HEK293T (cell line): ENCODE measurements around the gene MT1M.

ENCODE experiments used
- BHLHE40 ChIP-seq: fragments of 450-650 bp; IDR thresholded peaks from 2 replicates; pipeline ENCODE4 v1.6.1; 2016; ENCODE audit warnings: mild to moderate bottlenecking, moderate library complexity, borderline replicate concordance
- FOXK2 ChIP-seq: fragments of 450-650 bp; IDR thresholded peaks from 2 replicates; pipeline ENCODE4 v1.6.1; 2016; ENCODE audit warnings: mild to moderate bottlenecking
- SP1 ChIP-seq: fragments of 450-650 bp; IDR thresholded peaks from 2 replicates; pipeline ENCODE4 v1.6.1; 2017
- SUZ12 ChIP-seq: fragments of 450-650 bp; IDR thresholded peaks from 2 replicates; pipeline ENCODE4 v1.6.1; 2016; ENCODE audit warnings: mild to moderate bottlenecking
- TARDBP ChIP-seq: fragments of 450-650 bp; IDR thresholded peaks from 2 replicates; pipeline ENCODE4 v1.6.1; 2016

DNA sequence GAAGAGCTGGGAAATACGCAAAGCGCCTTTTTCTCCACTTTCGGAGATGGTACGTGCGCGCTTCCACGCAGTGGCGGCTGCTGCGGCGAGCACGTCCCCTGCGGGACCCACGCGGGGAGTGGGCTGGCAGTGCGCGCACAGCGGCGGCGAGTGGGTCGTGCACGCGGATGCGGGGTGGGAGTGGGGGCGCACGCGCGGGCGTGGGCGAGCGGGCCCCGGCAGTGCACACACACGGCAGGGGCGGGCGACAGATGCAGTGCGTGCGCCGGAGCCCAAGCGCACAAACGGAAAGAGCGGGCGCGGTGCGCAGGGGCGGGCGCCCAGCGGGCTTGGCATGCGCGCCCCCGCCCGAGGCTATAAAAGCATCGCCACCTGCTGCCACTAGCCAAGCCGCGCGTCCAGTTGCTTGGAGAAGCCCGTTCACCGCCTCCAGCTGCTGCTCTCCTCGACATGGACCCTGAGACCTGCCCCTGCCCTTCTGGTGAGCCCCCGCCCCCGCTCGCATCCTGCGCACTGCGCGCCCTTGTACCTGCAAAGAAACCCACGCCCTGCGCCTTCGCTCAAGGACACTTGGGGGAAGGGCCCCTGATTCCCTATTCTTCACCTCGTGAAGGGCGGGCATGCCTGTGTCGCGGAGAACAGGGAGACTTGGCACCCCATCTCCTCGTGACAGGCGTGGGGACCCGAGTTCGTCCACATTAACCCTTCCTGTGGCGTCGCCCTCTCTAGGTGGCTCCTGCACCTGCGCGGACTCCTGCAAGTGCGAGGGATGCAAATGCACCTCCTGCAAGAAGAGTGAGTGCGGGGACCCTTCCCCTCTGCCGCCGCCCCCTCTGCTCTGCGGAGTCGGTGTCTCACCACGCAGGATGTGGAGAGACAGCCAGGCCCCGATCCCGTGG, 43.1 kb upstream of the MT1M start, which contains the start of gene MT3:
- TF ChIP-seq SP1 (no peak), BHLHE40 (no peak), SUZ12 (no peak), TARDBP (no peak), FOXK2 (no peak)
